Breast epithelium (tissue), 4 donors: ENCODE data around the gene PHPT1. TPM values are rescaled to one million over a fixed set of nuclear protein-coding genes. Genes with fewer than 3 reads are reported as not detected.

ENCODE experiments used
- DNase-seq, 2 donors: peaks; one replicate each; pipeline ENCODE4 v3.0.0-alpha.2; 2019; ENCODE audit warnings: low spot score in 2 of 2
- H3K27ac ChIP-seq, 2 donors: fragments of 200-600 bp; sonication (generic) in 1 of 2; one replicate each; pipeline ENCODE4 v1.5.1; 2016 to 2019; ENCODE audit warnings: mild to moderate bottlenecking in 1 of 2
- H3K27me3 ChIP-seq, 2 donors: fragments of 200-600 bp; sonication (generic) in 1 of 2; one replicate each; pipeline versions ENCODE4 v1.5.1 to v1.6.0; 2017 to 2019; ENCODE audit warnings: control low read depth in 1 of 2, mild to moderate bottlenecking in 1 of 2
- H3K36me3 ChIP-seq: fragments of 200-600 bp; one replicate; pipeline ENCODE4 v1.5.1; 2019
- H3K4me1 ChIP-seq, 2 donors: fragments of 200-600 bp; sonication (generic); one replicate each; pipeline ENCODE4 v1.5.1; 2016 to 2019; ENCODE audit warnings: control low read depth in 1 of 2
- H3K4me3 ChIP-seq, 3 donors: fragments of 200-600 bp; sonication (generic); 1 replicate in 2 of 3; 2 replicates in 1 of 3; pipeline ENCODE4 v1.5.1; 2016 to 2019; ENCODE audit warnings: mild to moderate bottlenecking in 3 of 3, moderate library complexity in 2 of 3
- H3K9me3 ChIP-seq, 2 donors: fragments of 200-600 bp; sonication (generic) in 1 of 2; one replicate each; pipeline ENCODE4 v1.5.1; 2016 to 2019; ENCODE audit warnings: control low read depth in 1 of 2
- POLR2A ChIP-seq: fragments of 450-650 bp; IDR thresholded peaks from one replicate; pipeline ENCODE4 v1.6.1; 2016; ENCODE audit warnings: antibody characterized with exemption, mild to moderate bottlenecking, moderate library complexity
- POLR2AphosphoS5 ChIP-seq, 3 donors: sonication (generic); formaldehyde crosslinking; IDR thresholded peaks; one replicate each; pipeline ENCODE4 v1.6.1; 2017; ENCODE audit warnings: antibody characterized with exemption in 3 of 3
- intact Hi-C: fragments of 100-400 bp; cut with DNase I; formaldehyde crosslinking; loops from one replicate; pipeline ENCODE4 v1.15.1; 2023; ENCODE audit warnings: low total_unique reads
- total RNA-seq, 3 donors: library from RNA; depleted of rRNA; stranded (reverse); fragments of >200 nt; gene quantifications; one replicate each; pipeline ENCODE4 v1.1.0, GENCODE V29; 2016
- TF ChIP-seq, protein P1 (sequence below), 3 donors: fragments of 450-650 bp; IDR thresholded peaks; one replicate each; pipeline ENCODE4 v1.5.1; 2016 to 2017; ENCODE audit warnings: antibody characterized with exemption in 3 of 3, mild to moderate bottlenecking in 3 of 3, moderate library complexity in 3 of 3

PHPT1 gene
- total RNA-seq, 3 donors from 2014 or later = 43.2 to 70.8 (median 52.5) TPM

DNA sequence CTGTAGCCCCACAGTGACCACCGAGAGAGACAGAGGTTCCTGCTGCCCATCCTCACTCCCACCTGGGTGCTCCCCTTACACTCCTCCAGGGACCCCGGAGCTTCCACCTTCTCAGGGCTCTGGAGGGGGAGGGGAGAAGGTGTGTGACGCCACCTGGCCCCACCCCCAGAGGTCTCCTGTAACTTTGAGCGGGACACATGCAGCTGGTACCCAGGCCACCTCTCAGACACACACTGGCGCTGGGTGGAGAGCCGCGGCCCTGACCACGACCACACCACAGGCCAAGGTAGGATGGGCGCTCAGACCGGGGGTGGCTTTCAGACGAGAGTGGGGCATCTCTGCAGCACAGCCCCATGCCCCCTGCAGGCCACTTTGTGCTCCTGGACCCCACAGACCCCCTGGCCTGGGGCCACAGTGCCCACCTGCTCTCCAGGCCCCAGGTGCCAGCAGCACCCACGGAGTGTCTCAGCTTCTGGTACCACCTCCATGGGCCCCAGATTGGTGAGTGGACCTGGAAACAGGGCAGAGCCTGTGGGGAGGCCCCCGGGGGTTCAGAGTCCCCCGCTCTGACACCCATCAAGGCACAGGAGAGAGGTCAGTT, 7.4 kb downstream of the PHPT1 start:
- no peak for DNase-seq
- peaks cover 0 to 12% of the 10 kb centered on the region in 2 donors for H3K4me1 ChIP-seq
- intact Hi-C loops = no loop called here

DNA sequence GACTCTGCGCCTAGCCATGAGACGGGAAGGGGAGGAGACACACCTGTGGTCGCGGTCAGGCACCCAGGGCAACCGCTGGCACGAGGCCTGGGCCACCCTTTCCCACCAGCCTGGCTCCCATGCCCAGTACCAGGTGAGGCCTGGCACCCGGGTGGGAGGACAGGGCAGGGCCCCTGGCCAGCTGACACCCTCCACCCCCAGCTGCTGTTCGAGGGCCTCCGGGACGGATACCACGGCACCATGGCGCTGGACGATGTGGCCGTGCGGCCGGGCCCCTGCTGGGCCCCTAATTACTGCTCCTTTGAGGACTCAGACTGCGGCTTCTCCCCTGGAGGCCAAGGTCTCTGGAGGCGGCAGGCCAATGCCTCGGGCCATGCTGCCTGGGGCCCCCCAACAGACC, 8.0 kb downstream of the PHPT1 start:
- no peak for TF ChIP-seq POLR2AphosphoS5 (IDR thresholded peaks at IDR 0.05)
- no peak for TF ChIP-seq POLR2A
- TF ChIP-seq, protein P1, sequence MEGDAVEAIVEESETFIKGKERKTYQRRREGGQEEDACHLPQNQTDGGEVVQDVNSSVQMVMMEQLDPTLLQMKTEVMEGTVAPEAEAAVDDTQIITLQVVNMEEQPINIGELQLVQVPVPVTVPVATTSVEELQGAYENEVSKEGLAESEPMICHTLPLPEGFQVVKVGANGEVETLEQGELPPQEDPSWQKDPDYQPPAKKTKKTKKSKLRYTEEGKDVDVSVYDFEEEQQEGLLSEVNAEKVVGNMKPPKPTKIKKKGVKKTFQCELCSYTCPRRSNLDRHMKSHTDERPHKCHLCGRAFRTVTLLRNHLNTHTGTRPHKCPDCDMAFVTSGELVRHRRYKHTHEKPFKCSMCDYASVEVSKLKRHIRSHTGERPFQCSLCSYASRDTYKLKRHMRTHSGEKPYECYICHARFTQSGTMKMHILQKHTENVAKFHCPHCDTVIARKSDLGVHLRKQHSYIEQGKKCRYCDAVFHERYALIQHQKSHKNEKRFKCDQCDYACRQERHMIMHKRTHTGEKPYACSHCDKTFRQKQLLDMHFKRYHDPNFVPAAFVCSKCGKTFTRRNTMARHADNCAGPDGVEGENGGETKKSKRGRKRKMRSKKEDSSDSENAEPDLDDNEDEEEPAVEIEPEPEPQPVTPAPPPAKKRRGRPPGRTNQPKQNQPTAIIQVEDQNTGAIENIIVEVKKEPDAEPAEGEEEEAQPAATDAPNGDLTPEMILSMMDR (IDR thresholded peaks at IDR 0.05) = no peak
- intact Hi-C loops = no loop called here
- no peak overlapping the region for H3K27ac ChIP-seq
- H3K27me3 ChIP-seq = no peaks in the 10 kb centered on the region
- no peak overlapping the region for H3K4me3 ChIP-seq
- no peaks in the 10 kb centered on the region for H3K9me3 ChIP-seq
- no peak for DNase-seq
- H3K4me1 ChIP-seq = peaks cover 0 to 12% of the 10 kb centered on the region in 2 donors
- no peaks in the 10 kb centered on the region for H3K36me3 ChIP-seq

More for the DNA sequence above, 7.4 kb downstream of the PHPT1 start:
- H3K27ac ChIP-seq = no peak overlapping the region
- H3K9me3 ChIP-seq = no peaks in the 10 kb centered on the region
- TF ChIP-seq POLR2AphosphoS5 (IDR thresholded peaks at IDR 0.05) (no peak), POLR2A (no peak)
- TF ChIP-seq, protein P1 (IDR thresholded peaks at IDR 0.05) = no peak
- H3K27me3 ChIP-seq = no peaks in the 10 kb centered on the region
- no peaks in the 10 kb centered on the region for H3K36me3 ChIP-seq
- H3K4me3 ChIP-seq = no peak overlapping the region

DNA sequence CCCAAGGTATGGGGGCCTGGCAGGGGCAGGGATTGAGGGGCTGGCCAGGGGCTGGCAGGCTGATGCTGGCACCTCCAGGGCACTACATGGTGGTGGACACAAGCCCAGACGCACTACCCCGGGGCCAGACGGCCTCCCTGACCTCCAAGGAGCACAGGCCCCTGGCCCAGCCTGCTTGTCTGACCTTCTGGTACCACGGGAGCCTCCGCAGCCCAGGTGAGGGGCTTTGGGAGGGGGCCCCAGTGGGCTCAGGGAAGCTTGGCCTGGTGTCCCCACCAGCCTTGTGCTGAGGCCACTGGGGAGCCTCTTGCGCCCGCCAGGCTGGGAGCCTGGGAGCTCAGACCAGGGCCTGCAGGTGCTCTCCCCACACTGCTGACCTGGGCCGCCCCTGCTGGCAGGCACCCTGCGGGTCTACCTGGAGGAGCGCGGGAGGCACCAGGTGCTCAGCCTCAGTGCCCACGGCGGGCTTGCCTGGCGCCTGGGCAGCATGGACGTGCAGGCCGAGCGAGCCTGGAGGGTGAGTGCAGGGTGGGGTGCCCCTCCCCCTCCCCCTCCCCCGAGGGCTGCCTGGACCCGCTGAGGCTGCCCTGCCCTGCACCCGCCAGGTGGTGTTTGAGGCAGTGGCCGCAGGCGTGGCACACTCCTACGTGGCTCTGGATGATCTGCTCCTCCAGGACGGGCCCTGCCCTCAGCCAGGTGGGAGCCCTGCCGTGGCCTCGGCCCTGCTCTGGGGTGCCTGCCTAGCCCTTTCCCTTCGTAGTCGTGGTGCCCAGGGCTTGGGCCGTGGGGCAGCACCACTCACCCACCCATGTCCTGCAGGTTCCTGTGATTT, 8.6 kb downstream of the PHPT1 start:
- peaks cover 2% of the 10 kb centered on the region for H3K36me3 ChIP-seq
- H3K4me1 ChIP-seq = peaks cover 0 to 12% of the 10 kb centered on the region in 2 donors
- H3K27me3 ChIP-seq = no peaks in the 10 kb centered on the region
- peak overlapping the region; percentile 66 to 79 for H3K27ac ChIP-seq
- TF ChIP-seq POLR2A (no peak), POLR2AphosphoS5 (IDR thresholded peaks at IDR 0.05) (no peak)
- TF ChIP-seq, protein P1 (IDR thresholded peaks at IDR 0.05) = no peak
- intact Hi-C loops = no loop called here
- H3K4me3 ChIP-seq = no peak overlapping the region
- no peaks in the 10 kb centered on the region for H3K9me3 ChIP-seq
- no peak for DNase-seq

DNA sequence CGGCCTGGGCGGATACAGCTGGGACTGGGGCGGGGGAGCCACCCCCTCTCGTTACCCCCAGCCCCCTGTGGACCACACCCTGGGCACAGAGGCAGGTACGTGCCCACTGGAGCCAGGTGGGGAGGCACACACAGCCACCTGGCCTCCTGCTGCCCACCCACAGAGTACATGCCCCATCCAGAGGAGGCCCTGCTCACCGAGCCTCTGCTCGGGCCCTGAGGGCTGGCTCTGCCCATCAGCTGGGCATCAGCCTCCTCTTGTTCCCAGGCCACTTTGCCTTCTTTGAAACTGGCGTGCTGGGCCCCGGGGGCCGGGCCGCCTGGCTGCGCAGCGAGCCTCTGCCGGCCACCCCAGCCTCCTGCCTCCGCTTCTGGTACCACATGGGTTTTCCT, 9.2 kb downstream of the PHPT1 start:
- intact Hi-C loops = no loop called here
- TF ChIP-seq POLR2A = no peak
- TF ChIP-seq POLR2AphosphoS5 (IDR thresholded peaks at IDR 0.05) = no peak
- TF ChIP-seq, protein P1 (IDR thresholded peaks at IDR 0.05) = no peak
- no peaks in the 10 kb centered on the region for H3K27me3 ChIP-seq
- peak overlapping the region; percentile 66 to 79 for H3K27ac ChIP-seq
- H3K9me3 ChIP-seq = no peaks in the 10 kb centered on the region
- H3K36me3 ChIP-seq = peaks cover 6% of the 10 kb centered on the region
- no peak for DNase-seq
- H3K4me3 ChIP-seq = no peak overlapping the region
- peaks cover 0 to 12% of the 10 kb centered on the region in 2 donors for H3K4me1 ChIP-seq
